Measurements from ENCODE around the gene RAD1. TPM values are rescaled to one million over a fixed set of nuclear protein-coding genes. Genes with fewer than 3 reads are reported as not detected.

Gene RAD1
- total RNA-seq, 2 donors from 2014 or later: 8.9 to 15.1 TPM

DNA sequence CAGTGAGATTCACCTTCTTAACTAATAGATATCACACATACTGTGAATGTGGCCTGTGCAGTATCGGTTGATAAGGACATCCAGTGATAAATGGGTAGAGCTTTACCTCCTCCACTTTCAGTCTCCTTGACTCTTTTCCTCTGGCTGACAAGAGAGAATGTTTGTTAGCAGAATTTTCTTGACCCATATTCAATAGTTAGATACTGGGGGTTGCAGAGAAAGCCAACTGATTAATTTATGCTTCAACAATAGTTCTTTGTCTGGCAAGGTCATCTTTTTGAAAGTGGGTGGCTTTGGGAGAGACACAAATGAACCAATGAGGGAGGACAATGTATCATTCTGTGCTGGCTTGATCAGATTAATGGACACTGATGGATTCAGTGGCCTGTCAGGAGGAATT, 46.0 kb downstream of the RAD1 start:
- Histone ChIP-seq H3K27me3 (replicated peaks; ENCODE audit: insufficient read depth) (no peaks in the 10 kb centered on the region), H3K36me3 (no peaks in the 10 kb centered on the region), H3K4me3 (no peak overlapping the region), H3K9me3 (no peaks in the 10 kb centered on the region), H3K27ac (no peak overlapping the region), H3K4me1 (ENCODE audit: control insufficient read depth in 1 of 2, low read depth in 2 of 2) (peaks cover 9 to 18% of the 10 kb centered on the region in 2 donors)
- TF ChIP-seq, protein P1, sequence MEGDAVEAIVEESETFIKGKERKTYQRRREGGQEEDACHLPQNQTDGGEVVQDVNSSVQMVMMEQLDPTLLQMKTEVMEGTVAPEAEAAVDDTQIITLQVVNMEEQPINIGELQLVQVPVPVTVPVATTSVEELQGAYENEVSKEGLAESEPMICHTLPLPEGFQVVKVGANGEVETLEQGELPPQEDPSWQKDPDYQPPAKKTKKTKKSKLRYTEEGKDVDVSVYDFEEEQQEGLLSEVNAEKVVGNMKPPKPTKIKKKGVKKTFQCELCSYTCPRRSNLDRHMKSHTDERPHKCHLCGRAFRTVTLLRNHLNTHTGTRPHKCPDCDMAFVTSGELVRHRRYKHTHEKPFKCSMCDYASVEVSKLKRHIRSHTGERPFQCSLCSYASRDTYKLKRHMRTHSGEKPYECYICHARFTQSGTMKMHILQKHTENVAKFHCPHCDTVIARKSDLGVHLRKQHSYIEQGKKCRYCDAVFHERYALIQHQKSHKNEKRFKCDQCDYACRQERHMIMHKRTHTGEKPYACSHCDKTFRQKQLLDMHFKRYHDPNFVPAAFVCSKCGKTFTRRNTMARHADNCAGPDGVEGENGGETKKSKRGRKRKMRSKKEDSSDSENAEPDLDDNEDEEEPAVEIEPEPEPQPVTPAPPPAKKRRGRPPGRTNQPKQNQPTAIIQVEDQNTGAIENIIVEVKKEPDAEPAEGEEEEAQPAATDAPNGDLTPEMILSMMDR (IDR thresholded peaks at IDR 0.05): no peak
- DNase-seq (ENCODE audit: low spot score): no peak
- ATAC-seq (ENCODE audit: insufficient number of reproducible peaks, low FRiP score, low read depth): no peak

DNA sequence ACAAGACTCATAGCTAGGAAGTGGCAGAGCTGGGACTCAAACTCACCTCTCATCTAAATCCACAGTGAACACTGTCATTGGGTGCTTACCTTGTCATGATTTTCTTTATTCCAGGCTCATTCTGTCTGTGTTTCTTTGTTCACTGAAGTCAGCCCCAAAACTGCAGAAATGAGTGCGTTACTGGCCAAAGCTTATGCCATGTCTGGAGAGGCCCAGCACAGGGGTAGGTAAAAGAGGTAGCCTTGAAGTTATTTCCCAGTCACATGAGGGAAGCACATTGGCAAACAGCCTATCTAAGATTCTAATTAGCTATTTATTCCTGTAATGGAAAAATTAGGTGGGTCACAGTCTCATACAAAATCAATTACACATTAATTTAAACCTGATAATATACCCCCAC, 46.5 kb downstream of the RAD1 start:
- TF ChIP-seq, protein P1 (IDR thresholded peaks at IDR 0.05): no peak
- Histone ChIP-seq H3K9me3 (no peaks in the 10 kb centered on the region), H3K4me3 (no peak overlapping the region), H3K4me1 (ENCODE audit: control insufficient read depth in 1 of 2, low read depth in 2 of 2) (peaks cover 9 to 20% of the 10 kb centered on the region in 2 donors), H3K27ac (no peak overlapping the region), H3K27me3 (replicated peaks; ENCODE audit: insufficient read depth) (no peaks in the 10 kb centered on the region), H3K36me3 (no peaks in the 10 kb centered on the region)
- no peak for ATAC-seq (ENCODE audit: insufficient number of reproducible peaks, low FRiP score, low read depth)
- DNase-seq (ENCODE audit: low spot score): no peak

DNA sequence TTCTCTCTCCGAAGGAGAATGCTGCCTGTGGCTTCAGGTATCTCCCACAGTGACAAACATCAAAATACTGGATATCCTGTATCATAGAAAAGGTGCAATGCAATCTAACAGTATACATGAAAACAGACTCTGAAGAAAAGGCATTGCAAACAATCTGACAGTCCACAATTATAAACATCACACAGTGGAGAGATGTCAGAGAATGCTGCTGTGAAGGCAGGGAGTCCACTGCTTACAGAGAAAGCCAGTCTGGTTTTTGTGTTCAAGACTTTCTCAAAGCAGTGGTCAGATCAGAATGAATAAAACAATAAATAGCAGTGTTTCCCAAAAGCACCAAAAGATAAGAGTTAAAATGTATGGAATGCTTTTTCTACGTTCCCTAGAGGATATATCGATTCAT, 47.6 kb downstream of the RAD1 start:
- Histone ChIP-seq H3K27me3 (replicated peaks; ENCODE audit: insufficient read depth) (no peaks in the 10 kb centered on the region), H3K27ac (peak overlapping the region in 1 of 2 donors; percentile 26), H3K4me3 (no peak overlapping the region), H3K36me3 (no peaks in the 10 kb centered on the region), H3K4me1 (ENCODE audit: control insufficient read depth in 1 of 2, low read depth in 2 of 2) (peaks cover 11 to 23% of the 10 kb centered on the region in 2 donors), H3K9me3 (no peaks in the 10 kb centered on the region)
- no peak for DNase-seq (ENCODE audit: low spot score)
- ATAC-seq (ENCODE audit: insufficient number of reproducible peaks, low FRiP score, low read depth): no peak
- TF ChIP-seq, protein P1 (IDR thresholded peaks at IDR 0.05): no peak

DNA sequence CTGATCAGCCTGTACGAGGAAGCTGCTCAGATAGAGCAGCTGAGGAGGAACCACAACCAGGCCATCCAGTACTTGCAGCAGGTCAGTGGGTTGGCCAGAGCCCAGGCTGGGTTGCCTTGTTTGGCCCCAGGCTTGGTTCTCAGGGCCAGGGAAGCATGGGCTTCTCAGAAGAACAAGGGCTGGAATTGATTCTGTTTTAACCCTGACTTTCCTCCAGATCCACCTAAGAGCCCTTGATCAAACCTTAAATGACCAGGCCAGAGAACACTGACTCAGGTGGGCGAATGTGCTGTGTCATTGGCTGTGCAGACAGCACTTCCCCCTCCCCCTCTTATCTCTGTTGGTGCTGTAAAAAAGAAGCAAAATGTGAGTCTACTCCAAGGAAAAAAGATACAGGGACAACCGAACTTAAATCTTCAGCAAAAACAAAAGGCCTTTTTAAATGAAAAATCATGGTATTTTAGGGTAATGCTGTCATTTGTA, 48.3 kb downstream of the RAD1 start:
- peak overlapping the region; percentile 19 to 26 for H3K27ac ChIP-seq
- no peak for DNase-seq (ENCODE audit: low spot score)
- no peak for ATAC-seq (ENCODE audit: insufficient number of reproducible peaks, low FRiP score, low read depth)

DNA sequence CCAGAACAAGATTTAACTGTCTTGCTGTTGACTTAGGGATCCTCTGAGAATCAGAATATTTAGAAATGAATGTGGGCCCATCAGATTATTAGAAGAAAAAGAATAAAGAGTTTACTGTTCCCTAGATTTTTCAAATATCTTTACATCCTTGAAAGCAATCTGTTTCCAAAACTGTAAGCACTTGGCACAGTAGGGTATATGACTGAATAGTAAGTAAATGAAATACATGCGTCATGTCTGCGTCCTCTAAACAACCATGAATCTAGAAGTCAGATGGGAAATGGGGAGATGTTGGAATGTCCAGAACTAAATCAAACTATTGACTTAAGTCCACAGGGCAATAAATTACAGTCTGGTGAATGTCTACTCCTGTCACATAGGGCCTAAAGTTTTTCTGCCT, 50.2 kb downstream of the RAD1 start:
- no peaks in the 10 kb centered on the region for H3K9me3 ChIP-seq
- H3K27me3 ChIP-seq (replicated peaks; ENCODE audit: insufficient read depth): no peaks in the 10 kb centered on the region
- H3K36me3 ChIP-seq: no peaks in the 10 kb centered on the region
- DNase-seq (ENCODE audit: low spot score) (no peak), ATAC-seq (ENCODE audit: insufficient number of reproducible peaks, low FRiP score, low read depth) (no peak)
- H3K4me3 ChIP-seq: no peak overlapping the region
- peaks cover 11 to 23% of the 10 kb centered on the region in 2 donors for H3K4me1 ChIP-seq (ENCODE audit: control insufficient read depth in 1 of 2, low read depth in 2 of 2)
- TF ChIP-seq, protein P1 (IDR thresholded peaks at IDR 0.05): no peak
- no peak overlapping the region for H3K27ac ChIP-seq

More for the DNA sequence above, 48.3 kb downstream of the RAD1 start:
- H3K9me3 ChIP-seq: no peaks in the 10 kb centered on the region
- H3K4me3 ChIP-seq: no peak overlapping the region
- peaks cover 11 to 23% of the 10 kb centered on the region in 2 donors for H3K4me1 ChIP-seq (ENCODE audit: control insufficient read depth in 1 of 2, low read depth in 2 of 2)
- TF ChIP-seq, protein P1 (IDR thresholded peaks at IDR 0.05): no peak
- H3K27me3 ChIP-seq (replicated peaks; ENCODE audit: insufficient read depth): no peaks in the 10 kb centered on the region
- no peaks in the 10 kb centered on the region for H3K36me3 ChIP-seq

Data from thoracic aorta (tissue), 2 donors.